ENCODE results near the gene CRIM1.

- TF ChIP-seq CTCF (IDR thresholded peaks at IDR 0.05) (no peak), POLR2AphosphoS5 (IDR thresholded peaks at IDR 0.05; ENCODE audit: insufficient read depth in 1 of 2, low read depth in 1 of 2) (no peak), POLR2A (IDR thresholded peaks at IDR 0.05) (no peak)
Observed at GRCh38 chr2:36480636-36481035, 125.1 kb downstream of the CRIM1 start.

Measured in vagina (tissue), 2 donors.